NCI-H774 (cell line): ENCODE measurements around the gene FREM3.
A peak's percentile ranks its signal among the peaks of the same experiment; 100 is the strongest.
"Not testable (repeated sequence)": the region's sequence is repeated elsewhere in the genome, so short reads cannot be mapped to it uniquely, and the experiment has no call there.

ENCODE experiments used
- DNase-seq: peaks from one replicate; lab custom pipeline; 2025; lab: John Stamatoyannopoulos, UW

Gene FREM3

DNA sequence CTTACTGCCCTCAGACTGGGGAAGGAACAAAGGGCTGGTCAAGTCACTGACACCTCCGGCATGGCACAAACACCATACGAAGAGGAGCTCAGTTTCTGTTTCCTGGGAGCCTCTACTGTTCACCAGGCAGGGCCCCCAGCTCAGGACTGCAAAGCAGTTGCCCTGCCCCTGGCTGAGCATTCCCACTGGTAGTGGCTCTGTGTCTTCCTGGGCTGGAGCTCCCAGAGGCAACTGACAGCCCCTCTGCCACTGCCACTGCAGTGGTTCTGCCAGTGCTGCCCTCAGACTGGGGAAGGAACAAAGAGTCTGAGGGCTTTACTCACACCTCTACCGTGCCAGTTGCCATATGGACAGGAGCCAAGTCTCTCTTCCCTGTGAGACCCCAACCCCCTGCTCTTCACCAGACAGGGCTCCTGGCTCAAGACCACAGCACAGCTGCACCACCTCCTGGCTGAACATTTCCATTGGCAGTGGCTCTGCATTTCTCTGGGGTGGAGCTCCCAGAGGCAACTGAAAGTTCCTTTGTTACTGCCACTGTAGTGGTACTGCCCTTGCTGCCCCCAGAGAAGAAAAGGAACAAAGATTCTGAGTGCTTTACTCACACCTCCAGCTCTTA is 119.0 kb downstream of the FREM3 start:
- no peak for DNase-seq

DNA sequence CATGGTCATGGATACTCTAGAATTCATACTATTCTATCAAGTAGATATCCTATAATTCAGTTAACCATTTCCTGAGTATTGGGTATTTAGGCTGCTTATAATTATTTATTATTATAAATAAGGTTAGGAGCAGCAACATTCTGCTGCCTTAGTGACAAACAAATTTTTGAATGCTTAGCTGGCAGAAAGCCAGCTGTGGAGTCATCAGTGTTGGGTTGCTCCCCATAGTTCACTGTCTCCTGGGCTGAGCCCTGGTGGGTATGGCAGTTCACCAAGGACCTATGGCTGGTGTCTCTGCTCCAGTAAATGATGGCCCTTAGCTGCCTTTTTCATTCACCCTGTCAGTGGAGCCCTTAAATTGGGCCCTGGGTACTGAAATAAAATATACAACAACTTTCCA is 125.1 kb downstream of the FREM3 start:
- DNase-seq = no peak

DNA sequence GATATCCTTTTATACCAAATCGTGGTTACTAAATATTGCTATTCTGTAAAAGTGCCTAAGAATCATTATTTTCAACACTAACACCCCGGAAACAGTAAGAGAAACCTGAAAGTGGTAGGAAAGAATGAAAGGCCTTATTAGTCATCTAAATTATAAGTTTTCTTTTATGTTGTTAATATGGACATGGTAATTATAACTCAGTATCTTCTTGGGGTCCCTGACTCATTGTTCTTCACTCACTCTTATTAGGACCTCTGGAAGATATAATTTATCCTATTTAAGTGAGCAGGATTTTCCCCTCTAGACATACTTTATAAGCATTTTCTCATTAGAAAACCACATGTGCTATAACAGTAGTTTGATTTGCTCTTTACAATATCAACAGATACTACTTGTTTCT is 136.0 kb downstream of the FREM3 start:
- no peak for DNase-seq

- no peak for DNase-seq
Observed at GRCh38 chr4:143559757-143560147, 140.7 kb downstream of the FREM3 start.

DNA sequence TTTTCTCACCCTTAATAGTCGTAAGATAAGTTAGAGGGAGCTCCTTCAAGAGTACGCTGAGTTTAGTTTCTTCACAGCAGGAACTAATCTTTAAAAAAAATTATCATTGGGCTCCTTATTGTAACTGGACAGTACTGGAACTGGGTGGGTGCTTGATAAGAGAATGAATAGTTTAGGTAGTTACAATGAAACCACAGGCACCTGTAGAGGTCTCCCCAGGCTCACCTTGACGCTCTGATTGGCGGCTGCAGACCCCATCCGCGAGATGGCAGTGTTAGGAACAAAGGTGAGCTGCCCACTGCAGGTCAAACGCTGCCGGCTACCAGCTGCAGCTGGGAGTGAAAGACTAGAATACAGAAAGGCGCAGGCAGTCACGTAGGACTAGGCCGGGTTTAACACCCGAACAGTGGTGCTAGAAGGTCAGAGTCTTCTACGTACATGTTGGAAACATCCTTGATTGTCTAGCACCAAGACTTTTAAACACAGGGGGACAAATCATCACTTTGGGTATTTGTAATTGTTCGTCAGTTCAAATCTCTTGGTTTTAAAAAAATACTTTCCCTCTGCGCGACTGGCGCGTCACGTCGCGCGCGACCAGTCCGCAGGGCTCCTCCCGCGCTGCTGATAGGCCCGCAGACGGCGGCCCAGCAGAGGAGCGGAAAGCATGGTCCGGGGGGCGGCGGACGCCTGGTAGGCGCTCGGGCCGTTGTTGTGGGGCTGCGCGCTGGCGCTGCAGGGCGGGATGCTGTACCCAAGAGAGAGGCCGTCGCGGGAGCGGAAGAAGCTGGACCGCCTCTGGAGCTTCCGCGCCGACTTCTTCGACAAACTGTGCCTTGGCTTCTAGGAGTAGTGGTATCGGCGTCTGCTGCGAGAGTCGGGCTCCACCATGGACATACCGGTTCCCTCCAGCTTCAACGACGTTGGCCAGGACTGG is 141.4 kb downstream of the FREM3 start:
- DNase-seq = peak; percentile 69

DNA sequence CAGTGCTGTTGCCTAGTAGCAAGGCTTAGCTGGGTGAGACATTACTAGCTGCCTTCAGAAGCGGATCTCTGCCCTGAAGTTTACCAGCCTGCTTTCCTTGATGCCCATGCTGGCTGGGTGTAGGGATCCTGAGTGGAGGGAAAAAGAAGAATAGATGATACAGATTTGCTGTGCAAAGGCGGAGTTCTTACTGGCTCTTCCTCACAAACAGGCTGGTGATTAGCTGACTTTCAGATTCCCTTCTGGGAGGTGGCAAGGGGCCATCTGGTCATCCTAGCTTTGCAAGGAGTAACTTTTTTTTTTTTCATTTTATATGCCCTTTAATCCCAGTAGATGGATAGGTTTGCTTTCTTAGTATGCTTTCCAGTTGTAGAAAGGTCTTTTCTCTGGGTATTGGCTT is 142.2 kb downstream of the FREM3 start:
- no peak for DNase-seq

GRCh38 chr4:143555676-143556075 is 144.8 kb downstream of the FREM3 start:
- no peak for DNase-seq

DNA sequence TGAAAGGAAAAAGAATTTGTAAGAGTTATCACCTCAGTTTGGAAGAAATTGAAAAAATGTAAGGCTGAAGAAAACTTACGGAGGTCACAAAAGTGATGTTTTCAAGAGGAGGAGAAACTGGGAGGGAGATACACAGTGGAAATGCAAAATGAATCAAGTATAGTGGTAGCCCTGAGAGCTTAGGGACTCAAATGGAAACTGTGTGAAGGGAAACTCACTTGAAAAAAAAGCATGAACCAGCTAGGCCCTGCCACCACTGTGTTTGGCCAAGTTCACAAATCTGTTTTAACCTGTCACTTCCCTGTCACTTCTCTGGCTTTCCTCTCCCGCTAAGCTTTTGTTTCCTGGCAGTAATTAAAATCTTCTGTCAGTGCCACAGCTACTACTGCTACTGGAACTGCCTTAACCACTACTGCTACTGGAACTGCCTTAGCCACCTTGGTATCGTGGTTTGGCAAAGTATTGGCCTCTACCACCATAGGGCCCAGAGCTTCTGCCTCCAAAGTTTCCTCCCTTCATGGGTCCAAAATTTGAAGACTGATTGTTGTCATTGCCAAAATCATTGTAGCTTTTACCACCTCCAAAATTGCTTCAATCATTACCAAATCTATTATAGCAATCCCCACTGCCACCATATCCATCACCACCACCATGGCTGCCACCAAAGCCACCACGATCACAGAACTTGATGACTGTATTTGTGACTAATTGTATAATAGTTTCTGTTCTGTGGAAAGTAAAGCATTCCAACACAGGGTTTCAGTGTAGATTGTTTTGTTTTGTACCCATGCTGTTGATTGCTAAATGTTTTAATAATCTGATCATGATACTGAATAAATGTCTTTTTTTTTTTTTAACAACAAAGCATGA is 145.5 kb downstream of the FREM3 start:
- no peak for DNase-seq

GRCh38 chr4:143549928-143550327 is 150.5 kb downstream of the FREM3 start:
- DNase-seq = no peak

DNA sequence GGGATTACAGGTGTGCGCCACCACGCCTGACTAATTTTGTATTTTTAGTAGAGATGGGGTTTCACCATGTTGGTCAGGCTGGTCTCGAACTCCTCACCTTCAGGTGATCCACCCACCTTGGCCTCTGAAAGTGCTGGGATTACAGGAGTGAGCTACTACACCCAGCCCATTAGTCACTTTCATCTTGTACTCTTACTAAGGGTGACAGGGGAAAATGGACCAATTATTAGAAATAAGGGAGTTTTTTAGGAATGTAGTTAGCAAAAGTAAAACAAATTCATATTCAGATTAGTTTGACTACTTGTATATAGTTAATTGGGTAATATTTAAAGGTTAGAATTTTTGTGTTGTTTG is 160.8 kb downstream of the FREM3 start:
- no peak for DNase-seq

- DNase-seq = no peak
Observed at GRCh38 chr4:143538979-143539669, 161.4 kb downstream of the FREM3 start.

DNA sequence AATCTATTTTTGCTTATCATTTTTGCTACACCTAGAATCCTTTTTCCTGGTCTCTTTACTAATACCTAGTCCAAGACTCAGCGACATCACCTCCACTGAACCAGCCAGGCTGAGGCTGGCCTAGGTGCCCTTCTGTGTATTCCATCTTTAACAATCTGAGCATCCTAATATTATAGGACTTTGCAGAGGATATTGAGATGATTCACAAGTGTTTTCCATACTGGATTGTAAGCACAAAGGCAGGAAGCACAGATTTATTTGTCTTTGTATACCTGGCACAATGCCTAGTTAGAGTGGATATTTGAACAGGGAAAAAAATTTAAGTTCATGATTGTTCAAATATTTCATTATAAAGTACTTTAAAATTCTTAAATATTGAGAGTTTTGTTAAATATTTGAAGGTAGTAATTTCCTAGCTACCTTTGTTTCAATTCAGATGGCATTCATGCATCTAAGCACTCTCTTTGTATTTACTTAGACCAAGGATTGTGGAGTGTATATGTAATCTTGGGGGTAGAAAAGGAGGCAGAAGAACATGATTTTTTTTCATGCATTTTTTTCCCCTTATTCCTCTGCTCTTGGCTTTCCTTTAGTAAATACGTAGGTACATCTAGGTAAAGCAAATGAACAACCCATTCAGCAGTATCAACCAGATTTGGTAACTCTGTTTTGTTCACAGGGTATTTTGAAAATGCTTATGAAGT is 168.5 kb downstream of the FREM3 start:
- DNase-seq = no peak

DNA sequence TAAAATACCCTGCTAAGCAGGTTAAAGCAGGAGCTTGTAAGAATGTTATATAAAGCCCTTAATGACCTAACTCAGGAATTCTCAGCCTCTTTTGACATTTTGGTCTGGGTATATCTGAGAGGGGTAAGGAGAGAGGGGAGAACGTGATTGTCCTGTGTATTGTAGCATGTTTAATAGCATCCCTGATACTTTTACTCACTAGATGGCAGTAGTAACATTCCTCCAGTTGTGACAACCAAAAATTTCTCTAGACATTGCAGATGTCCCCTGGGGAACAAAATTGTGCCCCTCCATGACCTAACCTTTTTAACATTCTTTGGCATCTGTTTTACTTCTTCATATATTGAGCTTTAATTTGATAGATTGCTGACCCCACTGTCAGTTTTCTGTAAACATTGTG is 169.1 kb downstream of the FREM3 start:
- no peak for DNase-seq

DNA sequence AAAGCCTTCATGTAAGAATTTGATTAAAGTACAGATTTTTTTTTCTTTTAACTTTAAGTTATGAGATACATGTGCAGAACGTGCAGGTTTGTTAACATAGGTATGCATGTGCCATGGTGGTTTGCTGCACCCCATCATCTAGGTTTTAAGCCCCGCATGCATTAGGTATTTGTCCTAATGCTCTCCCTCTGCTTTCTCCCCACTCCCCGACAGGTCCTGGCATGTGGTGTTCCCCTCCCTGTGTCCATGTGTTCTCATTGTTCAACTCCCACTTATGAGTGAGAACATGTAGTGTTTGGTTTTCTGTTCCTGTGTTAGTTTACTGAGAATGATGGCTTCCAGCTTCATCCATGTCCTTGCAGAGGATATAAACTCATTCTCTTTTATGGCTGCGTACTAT is 172.4 kb downstream of the FREM3 start:
- not testable (repeated sequence) for DNase-seq
